WTC11 (cell line): Measurements from ENCODE around the gene TMIE. TPM values are rescaled to one million over a fixed set of nuclear protein-coding genes. Genes with fewer than 3 reads are reported as not detected.

ENCODE experiments used
- ATAC-seq: fragments of 200-7000 bp; cut with Tn5 transposase; 2 replicates; pipeline ENCODE4 v1.10.0; 2021; ENCODE audit warnings: mild to moderate bottlenecking, moderate library complexity
- CTCF ChIA-PET: fragments of 300-600 bp; sonication (Branson Sonifier 250); formaldehyde crosslinking; loops from one replicate; lab custom pipeline; 2021; ENCODE audit warnings: antibody characterized with exemption; lab: Charles Lee
- POLR2A ChIA-PET: fragments of 350-600 bp; sonication (Branson Sonifier 250); formaldehyde crosslinking; loops from one replicate; lab custom pipeline; 2021; ENCODE audit warnings: antibody characterized with exemption; lab: Charles Lee
- DNase-seq: peaks from one replicate; pipeline ENCODE4 v3.0.0; 2021; ENCODE audit warnings: low spot score
- H3K27ac Mint-ChIP-seq: 2 replicates; pipeline ENCODE4 v1.8.0; 2021; ENCODE audit warnings: mixed read lengths
- H3K27me3 Mint-ChIP-seq: 2 replicates; pipeline ENCODE4 v1.8.0; 2021; ENCODE audit warnings: low read depth, mild to moderate bottlenecking, moderate library complexity, mixed read lengths
- H3K36me3 Mint-ChIP-seq: 2 replicates; pipeline ENCODE4 v1.8.0; 2021; ENCODE audit warnings: mixed read lengths
- H3K4me1 Mint-ChIP-seq: 2 replicates; pipeline ENCODE4 v1.8.0; 2022; ENCODE audit warnings: mixed read lengths
- H3K4me3 Mint-ChIP-seq: 2 replicates; pipeline ENCODE4 v1.8.0; 2021; ENCODE audit warnings: mild to moderate bottlenecking, moderate library complexity, mixed read lengths
- H3K9me3 Mint-ChIP-seq: 2 replicates; pipeline ENCODE4 v1.8.0; 2021; ENCODE audit warnings: mixed read lengths
- AR ChIP-seq: fragments of 250-450 bp; sonication (Bioruptor Pico); IDR thresholded peaks from 2 replicates; pipeline ENCODE4 v1.9.0; 2021; ENCODE audit warnings: mild to moderate bottlenecking
- ATF2 ChIP-seq: sonication (generic); formaldehyde crosslinking; IDR thresholded peaks from 2 replicates; pipeline ENCODE4 v1.8.1; 2022; ENCODE audit warnings: low read depth, missing genetic modification reagents, borderline replicate concordance
- ELF4 ChIP-seq: sonication (generic); formaldehyde crosslinking; IDR thresholded peaks from 2 replicates; pipeline ENCODE4 v1.8.1; 2022; ENCODE audit warnings: low read depth, mild to moderate bottlenecking, moderate library complexity, missing genetic modification reagents
- FOXK1 ChIP-seq: sonication (generic); formaldehyde crosslinking; IDR thresholded peaks from 2 replicates; pipeline ENCODE4 v1.8.0; 2022; ENCODE audit warnings: mild to moderate bottlenecking, moderate library complexity, missing genetic modification reagents
- GRHL2 ChIP-seq: fragments of 250-450 bp; sonication (Bioruptor Pico); IDR thresholded peaks from 2 replicates; pipeline ENCODE4 v1.8.0; 2022; ENCODE audit warnings: mild to moderate bottlenecking, moderate library complexity; ENCODE audit not compliant: insufficient replicate concordance, severe bottlenecking
- JUN ChIP-seq: sonication (generic); formaldehyde crosslinking; IDR thresholded peaks from 2 replicates; pipeline ENCODE4 v1.8.0; 2023; ENCODE audit warnings: mild to moderate bottlenecking, missing genetic modification reagents
- MLX ChIP-seq: sonication (generic); formaldehyde crosslinking; IDR thresholded peaks from 2 replicates; pipeline ENCODE4 v1.8.1; 2023; ENCODE audit warnings: mild to moderate bottlenecking, missing genetic modification reagents, moderate library complexity
- MXD4 ChIP-seq: fragments of 250-450 bp; sonication (Bioruptor Pico); IDR thresholded peaks from 2 replicates; pipeline ENCODE4 v1.8.0; 2021; ENCODE audit warnings: mild to moderate bottlenecking, moderate library complexity, borderline replicate concordance
- PRRX2 ChIP-seq: fragments of 250-450 bp; sonication (Bioruptor Pico); IDR thresholded peaks from 2 replicates; pipeline ENCODE4 v1.8.0; 2021; ENCODE audit warnings: mild to moderate bottlenecking
- RORB ChIP-seq: fragments of 250-450 bp; sonication (Bioruptor Pico); IDR thresholded peaks from 2 replicates; pipeline ENCODE4 v1.9.0; 2021; ENCODE audit warnings: mild to moderate bottlenecking
- TEAD1 ChIP-seq: sonication (generic); formaldehyde crosslinking; IDR thresholded peaks from 2 replicates; pipeline ENCODE4 v1.8.0; 2022; ENCODE audit warnings: mild to moderate bottlenecking, missing genetic modification reagents
- TP53 ChIP-seq: sonication (generic); formaldehyde crosslinking; IDR thresholded peaks from 2 replicates; pipeline ENCODE4 v1.8.1; 2023; ENCODE audit warnings: mild to moderate bottlenecking, missing genetic modification reagents
- ZNF219 ChIP-seq: sonication (generic); formaldehyde crosslinking; IDR thresholded peaks from 2 replicates; pipeline ENCODE4 v1.8.0; 2023; ENCODE audit warnings: missing genetic modification reagents, mild to moderate bottlenecking, borderline replicate concordance
- ZNF317 ChIP-seq: sonication (generic); formaldehyde crosslinking; IDR thresholded peaks from 2 replicates; pipeline ENCODE4 v1.8.1; 2023; ENCODE audit warnings: low read depth, mild to moderate bottlenecking, moderate library complexity, missing genetic modification reagents, borderline replicate concordance
- ZNF425 ChIP-seq: fragments of 250-450 bp; sonication (Bioruptor Pico); conservative IDR thresholded peaks from 2 replicates; pipeline ENCODE4 v1.9.0; 2021; ENCODE audit warnings: mild to moderate bottlenecking
- total RNA-seq: library from RNA; stranded (reverse); gene quantifications from 3 replicates; pipeline ENCODE4 v1.2.3, GENCODE V29; 2021
- TF ChIP-seq, protein P1 (sequence below): sonication (generic); formaldehyde crosslinking; IDR thresholded peaks from 2 replicates; pipeline ENCODE4 v1.8.1; 2023; ENCODE audit warnings: mild to moderate bottlenecking, missing genetic modification reagents
- TF ChIP-seq, protein P2 (sequence below): sonication (generic); formaldehyde crosslinking; IDR thresholded peaks from 2 replicates; pipeline ENCODE4 v1.8.0; 2023; ENCODE audit warnings: missing genetic modification reagents
- TF ChIP-seq, protein P3 (sequence below): sonication (generic); formaldehyde crosslinking; IDR thresholded peaks from 2 replicates; pipeline ENCODE4 v1.8.1; 2023; ENCODE audit warnings: mild to moderate bottlenecking, missing genetic modification reagents, borderline replicate concordance
- TF ChIP-seq, protein P4 (sequence below): sonication (generic); formaldehyde crosslinking; IDR thresholded peaks from 2 replicates; pipeline ENCODE4 v1.8.1; 2023; ENCODE audit warnings: mild to moderate bottlenecking, moderate library complexity, missing genetic modification reagents

TMIE gene
- total RNA-seq, 1 experiment from 2014 or later: 0.57 TPM

GRCh38 chr3:46722443-46722842 lies 21.3 kb downstream of the TMIE start:
- peaks cover 16% of the 10 kb centered on the region for H3K4me1 Mint-ChIP-seq
- ATAC-seq: no peak
- peaks cover 6% of the 10 kb centered on the region for H3K9me3 Mint-ChIP-seq
- H3K27me3 Mint-ChIP-seq: no peaks in the 10 kb centered on the region
- H3K36me3 Mint-ChIP-seq: no peaks in the 10 kb centered on the region
- CTCF ChIA-PET: no interaction called here
- no peak overlapping the region for H3K27ac Mint-ChIP-seq
- DNase-seq: no peak
- TF ChIP-seq ELF4: no peak
- no peak for TF ChIP-seq RORB (CRISPR knock-in tag)
- no peak for TF ChIP-seq TEAD1
- TF ChIP-seq MXD4 (CRISPR knock-in tag): no peak
- TF ChIP-seq, protein P1, sequence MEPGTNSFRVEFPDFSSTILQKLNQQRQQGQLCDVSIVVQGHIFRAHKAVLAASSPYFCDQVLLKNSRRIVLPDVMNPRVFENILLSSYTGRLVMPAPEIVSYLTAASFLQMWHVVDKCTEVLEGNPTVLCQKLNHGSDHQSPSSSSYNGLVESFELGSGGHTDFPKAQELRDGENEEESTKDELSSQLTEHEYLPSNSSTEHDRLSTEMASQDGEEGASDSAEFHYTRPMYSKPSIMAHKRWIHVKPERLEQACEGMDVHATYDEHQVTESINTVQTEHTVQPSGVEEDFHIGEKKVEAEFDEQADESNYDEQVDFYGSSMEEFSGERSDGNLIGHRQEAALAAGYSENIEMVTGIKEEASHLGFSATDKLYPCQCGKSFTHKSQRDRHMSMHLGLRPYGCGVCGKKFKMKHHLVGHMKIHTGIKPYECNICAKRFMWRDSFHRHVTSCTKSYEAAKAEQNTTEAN (CRISPR knock-in tag): no peak
- no peak for TF ChIP-seq AR (CRISPR knock-in tag)
- TF ChIP-seq GRHL2 (CRISPR knock-in tag): no peak
- TF ChIP-seq PRRX2 (CRISPR knock-in tag): no peak
- TF ChIP-seq, protein P2, sequence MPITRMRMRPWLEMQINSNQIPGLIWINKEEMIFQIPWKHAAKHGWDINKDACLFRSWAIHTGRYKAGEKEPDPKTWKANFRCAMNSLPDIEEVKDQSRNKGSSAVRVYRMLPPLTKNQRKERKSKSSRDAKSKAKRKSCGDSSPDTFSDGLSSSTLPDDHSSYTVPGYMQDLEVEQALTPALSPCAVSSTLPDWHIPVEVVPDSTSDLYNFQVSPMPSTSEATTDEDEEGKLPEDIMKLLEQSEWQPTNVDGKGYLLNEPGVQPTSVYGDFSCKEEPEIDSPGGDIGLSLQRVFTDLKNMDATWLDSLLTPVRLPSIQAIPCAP (CRISPR knock-in tag): no peak
- TF ChIP-seq, protein P3, sequence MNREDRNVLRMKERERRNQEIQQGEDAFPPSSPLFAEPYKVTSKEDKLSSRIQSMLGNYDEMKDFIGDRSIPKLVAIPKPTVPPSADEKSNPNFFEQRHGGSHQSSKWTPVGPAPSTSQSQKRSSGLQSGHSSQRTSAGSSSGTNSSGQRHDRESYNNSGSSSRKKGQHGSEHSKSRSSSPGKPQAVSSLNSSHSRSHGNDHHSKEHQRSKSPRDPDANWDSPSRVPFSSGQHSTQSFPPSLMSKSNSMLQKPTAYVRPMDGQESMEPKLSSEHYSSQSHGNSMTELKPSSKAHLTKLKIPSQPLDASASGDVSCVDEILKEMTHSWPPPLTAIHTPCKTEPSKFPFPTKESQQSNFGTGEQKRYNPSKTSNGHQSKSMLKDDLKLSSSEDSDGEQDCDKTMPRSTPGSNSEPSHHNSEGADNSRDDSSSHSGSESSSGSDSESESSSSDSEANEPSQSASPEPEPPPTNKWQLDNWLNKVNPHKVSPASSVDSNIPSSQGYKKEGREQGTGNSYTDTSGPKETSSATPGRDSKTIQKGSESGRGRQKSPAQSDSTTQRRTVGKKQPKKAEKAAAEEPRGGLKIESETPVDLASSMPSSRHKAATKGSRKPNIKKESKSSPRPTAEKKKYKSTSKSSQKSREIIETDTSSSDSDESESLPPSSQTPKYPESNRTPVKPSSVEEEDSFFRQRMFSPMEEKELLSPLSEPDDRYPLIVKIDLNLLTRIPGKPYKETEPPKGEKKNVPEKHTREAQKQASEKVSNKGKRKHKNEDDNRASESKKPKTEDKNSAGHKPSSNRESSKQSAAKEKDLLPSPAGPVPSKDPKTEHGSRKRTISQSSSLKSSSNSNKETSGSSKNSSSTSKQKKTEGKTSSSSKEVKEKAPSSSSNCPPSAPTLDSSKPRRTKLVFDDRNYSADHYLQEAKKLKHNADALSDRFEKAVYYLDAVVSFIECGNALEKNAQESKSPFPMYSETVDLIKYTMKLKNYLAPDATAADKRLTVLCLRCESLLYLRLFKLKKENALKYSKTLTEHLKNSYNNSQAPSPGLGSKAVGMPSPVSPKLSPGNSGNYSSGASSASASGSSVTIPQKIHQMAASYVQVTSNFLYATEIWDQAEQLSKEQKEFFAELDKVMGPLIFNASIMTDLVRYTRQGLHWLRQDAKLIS: no peak
- TF ChIP-seq ZNF219: no peak
- no peak for TF ChIP-seq FOXK1 (CRISPR knock-in tag)
- TF ChIP-seq, all 79 proteins: peak for 0
- POLR2A ChIA-PET: no interaction called here
- H3K4me3 Mint-ChIP-seq: no peak overlapping the region

GRCh38 chr3:46724424-46724823 lies 23.2 kb downstream of the TMIE start:
- Mint-ChIP-seq H3K27me3 (no peaks in the 10 kb centered on the region), H3K4me3 (no peak overlapping the region), H3K9me3 (peaks cover 6% of the 10 kb centered on the region), H3K27ac (no peak overlapping the region), H3K4me1 (peaks cover 21% of the 10 kb centered on the region), H3K36me3 (no peaks in the 10 kb centered on the region)
- ChIA-PET POLR2A (no interaction called here), CTCF (interaction anchor here (0.8 to 1.2 kb wide), 3 partner anchors 185 to 236 kb away, joined by 3 to 5 read pairs (median 3); no protein-coding TSS in a partner anchor)
- no peak for ATAC-seq
- DNase-seq: no peak
- no peak for TF ChIP-seq ZNF317 (CRISPR knock-in tag)
- TF ChIP-seq JUN (CRISPR knock-in tag): no peak
- TF ChIP-seq, protein P2 (CRISPR knock-in tag): no peak
- TF ChIP-seq ZNF425: no peak
- TF ChIP-seq, protein P4, sequence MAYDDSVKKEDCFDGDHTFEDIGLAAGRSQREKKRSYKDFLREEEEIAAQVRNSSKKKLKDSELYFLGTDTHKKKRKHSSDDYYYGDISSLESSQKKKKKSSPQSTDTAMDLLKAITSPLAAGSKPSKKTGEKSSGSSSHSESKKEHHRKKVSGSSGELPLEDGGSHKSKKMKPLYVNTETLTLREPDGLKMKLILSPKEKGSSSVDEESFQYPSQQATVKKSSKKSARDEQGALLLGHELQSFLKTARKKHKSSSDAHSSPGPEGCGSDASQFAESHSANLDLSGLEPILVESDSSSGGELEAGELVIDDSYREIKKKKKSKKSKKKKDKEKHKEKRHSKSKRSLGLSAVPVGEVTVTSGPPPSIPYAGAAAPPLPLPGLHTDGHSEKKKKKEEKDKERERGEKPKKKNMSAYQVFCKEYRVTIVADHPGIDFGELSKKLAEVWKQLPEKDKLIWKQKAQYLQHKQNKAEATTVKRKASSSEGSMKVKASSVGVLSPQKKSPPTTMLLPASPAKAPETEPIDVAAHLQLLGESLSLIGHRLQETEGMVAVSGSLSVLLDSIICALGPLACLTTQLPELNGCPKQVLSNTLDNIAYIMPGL (CRISPR knock-in tag): no peak
- TF ChIP-seq ELF4: no peak
- no peak for TF ChIP-seq MLX (CRISPR knock-in tag)
- no peak for TF ChIP-seq ATF2
- TF ChIP-seq TP53 (CRISPR knock-in tag): no peak
- TF ChIP-seq FOXK1 (CRISPR knock-in tag): no peak
